Measurements from ENCODE around the gene ZBTB46.
"Not testable (repeated sequence)": the region's sequence is repeated elsewhere in the genome, so short reads cannot be mapped to it uniquely, and the experiment has no call there.

ZBTB46 gene

GRCh38 chr20:63777614-63778013 is 53.5 kb downstream of the ZBTB46 start:
- H3K4me3 ChIP-seq (ENCODE audit: insufficient read depth, low read length, poor library complexity, severe bottlenecking), result no peak overlapping the region
- H3K79me2 ChIP-seq (ENCODE audit: insufficient read depth, low read length), result no peaks in the 10 kb centered on the region
- H3K4me2 ChIP-seq (ENCODE audit: low read depth, low read length, poor library complexity, severe bottlenecking), result no peak overlapping the region
- H3K27ac ChIP-seq (ENCODE audit: low read depth, low read length), result no peak overlapping the region
- TF ChIP-seq CTCF (IDR thresholded peaks at IDR 0.05; ENCODE audit: insufficient read depth, low read length, poor library complexity, severe bottlenecking) (no peak), EZH2phosphoT487 (conservative IDR thresholded peaks at IDR 0.05; ENCODE audit: low read length) (no peak)
- H3K9me2 ChIP-seq (replicated peaks; ENCODE audit: insufficient read depth, low read length), result no peaks in the 10 kb centered on the region
- H2AFZ ChIP-seq (ENCODE audit: low read depth, low read length, severe bottlenecking), result no peak overlapping the region
- H3K9ac ChIP-seq (ENCODE audit: low read length), result no peak overlapping the region
- H3K9me3 ChIP-seq (ENCODE audit: insufficient read depth, low read length), result no peaks in the 10 kb centered on the region
- H3K36me3 ChIP-seq (ENCODE audit: low read length), result no peaks in the 10 kb centered on the region
- no peaks in the 10 kb centered on the region for H4K20me1 ChIP-seq (ENCODE audit: low read depth, low read length)
- H3K27me3 ChIP-seq (ENCODE audit: low read length), result no peaks in the 10 kb centered on the region
- H3F3A ChIP-seq (ENCODE audit: insufficient read depth), result peaks cover 5% of the 10 kb centered on the region; the same call in 1 of the 2 replicates

- not testable (repeated sequence) for H4K20me1 ChIP-seq (ENCODE audit: low read depth, low read length); H3K9me3 ChIP-seq (ENCODE audit: insufficient read depth, low read length); H3K79me2 ChIP-seq (ENCODE audit: insufficient read depth, low read length); H3F3A ChIP-seq (ENCODE audit: insufficient read depth); H3K27me3 ChIP-seq (ENCODE audit: low read length); H2AFZ ChIP-seq (ENCODE audit: low read depth, low read length, severe bottlenecking); H3K9me2 ChIP-seq (replicated peaks; ENCODE audit: insufficient read depth, low read length); H3K27ac ChIP-seq (ENCODE audit: low read depth, low read length); H3K9ac ChIP-seq (ENCODE audit: low read length); H3K36me3 ChIP-seq (ENCODE audit: low read length); H3K4me3 ChIP-seq (ENCODE audit: insufficient read depth, low read length, poor library complexity, severe bottlenecking); H3K4me2 ChIP-seq (ENCODE audit: low read depth, low read length, poor library complexity, severe bottlenecking)
Measured at GRCh38 chr20:63776875-63777274, 54.2 kb downstream of the ZBTB46 start.

- Histone ChIP-seq H3K36me3 (ENCODE audit: low read length) (no peaks in the 10 kb centered on the region), H4K20me1 (ENCODE audit: low read depth, low read length) (no peaks in the 10 kb centered on the region), H3K9me3 (ENCODE audit: insufficient read depth, low read length) (no peaks in the 10 kb centered on the region), H3K27ac (ENCODE audit: low read depth, low read length) (no peak overlapping the region), H3K4me2 (ENCODE audit: low read depth, low read length, poor library complexity, severe bottlenecking) (no peak overlapping the region), H3K4me3 (ENCODE audit: insufficient read depth, low read length, poor library complexity, severe bottlenecking) (no peak overlapping the region), H3K9ac (ENCODE audit: low read length) (no peak overlapping the region), H3K79me2 (ENCODE audit: insufficient read depth, low read length) (no peaks in the 10 kb centered on the region), H3F3A (ENCODE audit: insufficient read depth) (no peaks in the 10 kb centered on the region), H2AFZ (ENCODE audit: low read depth, low read length, severe bottlenecking) (no peak overlapping the region), H3K9me2 (replicated peaks; ENCODE audit: insufficient read depth, low read length) (no peaks in the 10 kb centered on the region), H3K27me3 (ENCODE audit: low read length) (no peaks in the 10 kb centered on the region)
- TF ChIP-seq EZH2phosphoT487 (conservative IDR thresholded peaks at IDR 0.05; ENCODE audit: low read length), result no peak
- no peak for TF ChIP-seq CTCF (IDR thresholded peaks at IDR 0.05; ENCODE audit: insufficient read depth, low read length, poor library complexity, severe bottlenecking)
Measured at GRCh38 chr20:63775096-63775978, 55.7 kb downstream of the ZBTB46 start.

- TF ChIP-seq EZH2phosphoT487 (conservative IDR thresholded peaks at IDR 0.05; ENCODE audit: low read length) (no peak), CTCF (IDR thresholded peaks at IDR 0.05; ENCODE audit: insufficient read depth, low read length, poor library complexity, severe bottlenecking) (no peak)
- Histone ChIP-seq H3K27ac (ENCODE audit: low read depth, low read length) (no peak overlapping the region), H3F3A (ENCODE audit: insufficient read depth) (no peaks in the 10 kb centered on the region), H3K9ac (ENCODE audit: low read length) (no peak overlapping the region), H3K9me2 (replicated peaks; ENCODE audit: insufficient read depth, low read length) (no peaks in the 10 kb centered on the region), H3K4me2 (ENCODE audit: low read depth, low read length, poor library complexity, severe bottlenecking) (no peak overlapping the region), H2AFZ (ENCODE audit: low read depth, low read length, severe bottlenecking) (no peak overlapping the region), H3K9me3 (ENCODE audit: insufficient read depth, low read length) (no peaks in the 10 kb centered on the region), H3K79me2 (ENCODE audit: insufficient read depth, low read length) (no peaks in the 10 kb centered on the region), H4K20me1 (ENCODE audit: low read depth, low read length) (no peaks in the 10 kb centered on the region), H3K27me3 (ENCODE audit: low read length) (no peaks in the 10 kb centered on the region), H3K36me3 (ENCODE audit: low read length) (no peaks in the 10 kb centered on the region), H3K4me3 (ENCODE audit: insufficient read depth, low read length, poor library complexity, severe bottlenecking) (no peak overlapping the region)
Measured at GRCh38 chr20:63774306-63774705, 56.8 kb downstream of the ZBTB46 start.

All from SU-DHL-6 (cell line).